Kidney (tissue), 14 donors: ENCODE measurements around the gene FARP1. TPM values are rescaled to one million over a fixed set of nuclear protein-coding genes. Genes with fewer than 3 reads are reported as not detected.

Source experiments
- DNase-seq, 5 donors: peaks; one replicate each; pipeline ENCODE4 v3.0.0-alpha.2; 2013 to 2020
- FAIRE-seq: peaks from 2 replicates; lab custom pipeline; 2012; peaks lifted over from hg19 to GRCh38; lab: Jason Lieb, UNC
- H3K27ac ChIP-seq, 2 donors: one replicate each; pipeline ENCODE4 v1.7.0; 2013; ENCODE audit warnings: low read depth in 2 of 2, low read length in 2 of 2, inconsistent platforms in 1 of 2
- H3K27me3 ChIP-seq: one replicate; pipeline ENCODE4 v1.7.1; 2013; ENCODE audit warnings: low read length, inconsistent platforms; ENCODE audit not compliant: control insufficient read depth, insufficient read depth
- H3K36me3 ChIP-seq, 3 donors: one replicate each; pipeline versions ENCODE4 v1.7.0 to v1.7.1; 2013; ENCODE audit warnings: low read length in 3 of 3, control low read depth in 1 of 3, inconsistent platforms in 1 of 3; ENCODE audit not compliant: insufficient read depth in 3 of 3, control insufficient read depth in 2 of 3
- H3K4me1 ChIP-seq, 3 donors: one replicate each; pipeline versions ENCODE4 v1.7.0 to v1.7.1; 2013; ENCODE audit warnings: low read length in 3 of 3, inconsistent platforms in 1 of 3, low read depth in 1 of 3; ENCODE audit not compliant: control insufficient read depth in 2 of 3, insufficient read depth in 2 of 3
- H3K4me3 ChIP-seq, 3 donors: one replicate each; pipeline versions ENCODE4 v1.7.0 to v1.8.1; 2013; ENCODE audit warnings: low read length in 3 of 3, control low read depth in 1 of 3, inconsistent platforms in 1 of 3
- H3K9ac ChIP-seq, 3 donors: one replicate each; pipeline versions ENCODE4 v1.7.0 to v1.7.1; 2013; ENCODE audit warnings: low read length in 3 of 3, control low read depth in 1 of 3, inconsistent platforms in 1 of 3
- H3K9me3 ChIP-seq, 3 donors: one replicate each; pipeline versions ENCODE4 v1.7.0 to v1.7.1; 2013; ENCODE audit warnings: low read length in 3 of 3, control low read depth in 1 of 3, inconsistent platforms in 1 of 3; ENCODE audit not compliant: control insufficient read depth in 2 of 3, insufficient read depth in 1 of 3
- intact Hi-C: fragments of 100-400 bp; cut with DNase I; formaldehyde crosslinking; loops from one replicate; pipeline ENCODE4 v1.11.1; 2022
- polyA plus RNA-seq: library from polyadenylated mRNA; stranded (reverse); fragments of 350-450 nt; fragmentation: Illumina TruSeq; extraction: RNeasy Lipid Tissue Mini Kit (QIAGEN cat#74804); gene quantifications from one replicate; pipeline ENCODE4 v1.2.3, GENCODE V29; 2014; ENCODE audit warnings: low read depth, low replicate concordance; ENCODE audit not compliant: insufficient read depth
- total RNA-seq: library from RNA; stranded (reverse); fragmentation: NEBNext Ultra II Directional; extraction: Animal tissue kit (Norgen Biotek cat#: 25700); gene quantifications from one replicate; pipeline ENCODE4 v1.2.1, GENCODE V29; 2021
- TF ChIP-seq, protein P1 (sequence below): IDR thresholded peaks from 3 replicates; pipeline ENCODE4 v1.5.1; 2012; ENCODE audit warnings: mild to moderate bottlenecking, moderate library complexity, borderline replicate concordance; ENCODE audit not compliant: insufficient read depth; ENCODE audit errors: extremely low read depth
- donor health status: control.
- donor health status: control.
- donor health status: control.
- donor health status: control.
- donor health status: control.
- donor health status: DM: yes; HTN: yes; CAD: no.
- donor health status: Normal renal cell carcinoma (clear cell type).

FARP1 gene
- total and polyA plus RNA-seq, 2 donors from 2014 or later = 123 to 229 TPM

DNA sequence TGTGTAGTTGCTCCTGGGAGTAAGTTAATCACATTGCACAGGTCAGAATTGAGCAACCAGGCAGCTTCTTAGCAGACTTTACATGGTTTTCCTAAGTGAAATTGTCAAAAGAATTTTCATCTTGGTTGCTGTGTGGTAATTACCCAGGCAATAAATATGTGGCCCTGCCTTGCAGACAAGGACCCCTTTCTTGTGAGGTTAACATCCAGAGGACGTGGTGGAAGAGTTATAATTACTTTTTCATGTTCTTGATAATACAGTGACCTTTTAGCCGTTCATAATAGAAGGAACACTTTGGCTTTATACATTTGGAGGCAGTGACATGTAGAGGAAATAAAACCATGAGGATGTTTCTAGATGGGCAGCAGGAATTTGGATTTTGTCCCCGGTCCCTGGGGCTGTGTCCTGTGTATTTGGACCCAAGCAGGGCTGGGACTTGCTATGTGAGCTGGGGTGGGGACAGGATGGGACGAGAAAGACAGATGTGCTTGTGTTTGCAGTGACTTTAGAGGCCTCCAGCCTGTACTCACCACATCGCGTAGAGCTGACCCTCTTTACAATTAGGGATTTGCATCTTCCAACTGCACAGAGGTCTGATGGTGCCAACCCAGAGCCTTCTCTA is 277.8 kb downstream of the FARP1 start:
- no peak overlapping the region for H3K27ac ChIP-seq
- FAIRE-seq = no peak

DNA sequence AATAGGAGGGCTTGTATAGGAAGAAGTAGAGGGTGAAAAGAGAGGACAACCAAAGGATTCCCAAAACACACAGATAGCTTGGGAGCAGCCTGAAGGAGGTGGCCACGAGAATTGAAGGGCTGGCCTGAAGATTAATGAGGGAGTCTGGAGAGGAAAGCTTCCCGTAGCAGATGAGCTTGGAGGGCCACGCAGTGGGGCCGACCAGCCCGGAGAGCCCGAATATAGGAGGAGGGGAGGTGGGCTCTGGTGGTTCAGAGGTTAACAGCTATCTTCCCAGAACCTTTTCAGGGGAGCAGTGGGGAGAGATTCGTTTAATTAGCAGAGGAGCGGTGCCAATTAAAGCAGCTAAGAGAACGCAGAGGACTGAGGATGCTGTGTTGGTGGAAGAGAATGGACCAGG is 279.2 kb downstream of the FARP1 start:
- intact Hi-C loops = no loop called here
- Histone ChIP-seq H3K27ac (no peak overlapping the region), H3K4me1 (peaks cover 0 to 3% (median 0%) of the 10 kb centered on the region in 3 donors), H3K9ac (no peak overlapping the region), H3K4me3 (no peak overlapping the region), H3K36me3 (peaks cover 9 to 56% (median 24%) of the 10 kb centered on the region in 3 donors), H3K9me3 (no peaks in the 10 kb centered on the region), H3K27me3 (no peaks in the 10 kb centered on the region)
- TF ChIP-seq, protein P1, sequence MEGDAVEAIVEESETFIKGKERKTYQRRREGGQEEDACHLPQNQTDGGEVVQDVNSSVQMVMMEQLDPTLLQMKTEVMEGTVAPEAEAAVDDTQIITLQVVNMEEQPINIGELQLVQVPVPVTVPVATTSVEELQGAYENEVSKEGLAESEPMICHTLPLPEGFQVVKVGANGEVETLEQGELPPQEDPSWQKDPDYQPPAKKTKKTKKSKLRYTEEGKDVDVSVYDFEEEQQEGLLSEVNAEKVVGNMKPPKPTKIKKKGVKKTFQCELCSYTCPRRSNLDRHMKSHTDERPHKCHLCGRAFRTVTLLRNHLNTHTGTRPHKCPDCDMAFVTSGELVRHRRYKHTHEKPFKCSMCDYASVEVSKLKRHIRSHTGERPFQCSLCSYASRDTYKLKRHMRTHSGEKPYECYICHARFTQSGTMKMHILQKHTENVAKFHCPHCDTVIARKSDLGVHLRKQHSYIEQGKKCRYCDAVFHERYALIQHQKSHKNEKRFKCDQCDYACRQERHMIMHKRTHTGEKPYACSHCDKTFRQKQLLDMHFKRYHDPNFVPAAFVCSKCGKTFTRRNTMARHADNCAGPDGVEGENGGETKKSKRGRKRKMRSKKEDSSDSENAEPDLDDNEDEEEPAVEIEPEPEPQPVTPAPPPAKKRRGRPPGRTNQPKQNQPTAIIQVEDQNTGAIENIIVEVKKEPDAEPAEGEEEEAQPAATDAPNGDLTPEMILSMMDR = no peak
- DNase-seq (no peak), FAIRE-seq (no peak)

More for the DNA sequence above, 277.8 kb downstream of the FARP1 start:
- peaks cover 0 to 7% (median 6%) of the 10 kb centered on the region in 3 donors for H3K4me1 ChIP-seq
- TF ChIP-seq, protein P1 = no peak
- DNase-seq = no peak
- no peaks in the 10 kb centered on the region for H3K9me3 ChIP-seq
- H3K36me3 ChIP-seq = peaks cover 7 to 49% (median 25%) of the 10 kb centered on the region in 3 donors
- no peaks in the 10 kb centered on the region for H3K27me3 ChIP-seq
- intact Hi-C loops = no loop called here
- H3K9ac ChIP-seq = no peak overlapping the region
- no peak overlapping the region for H3K4me3 ChIP-seq

DNA sequence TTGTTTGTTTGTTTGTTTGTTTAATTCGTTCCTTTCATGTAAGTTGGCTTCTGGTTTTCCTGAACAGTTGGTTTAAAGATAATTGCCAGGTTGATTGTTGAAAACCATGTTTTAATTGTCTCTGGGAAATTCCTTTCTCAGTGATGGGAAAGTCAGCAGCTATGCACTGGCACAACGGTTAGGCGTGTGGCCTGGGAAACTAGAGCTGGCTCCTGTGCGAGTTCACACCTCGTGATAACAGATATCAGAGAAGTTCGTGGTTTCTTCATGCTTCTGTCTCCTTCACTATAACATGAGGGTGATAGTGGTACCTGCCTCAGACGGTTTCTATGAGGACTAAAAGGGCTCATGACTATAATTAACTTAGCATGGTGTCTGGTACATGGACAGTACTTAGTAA is 280.5 kb downstream of the FARP1 start:
- Histone ChIP-seq H3K9ac (no peak overlapping the region), H3K27me3 (no peaks in the 10 kb centered on the region), H3K27ac (no peak overlapping the region), H3K9me3 (no peaks in the 10 kb centered on the region), H3K4me3 (no peak overlapping the region), H3K36me3 (peaks cover 9 to 70% (median 28%) of the 10 kb centered on the region in 3 donors), H3K4me1 (no peaks in the 10 kb centered on the region)
- intact Hi-C loops = no loop called here
- no peak for DNase-seq
- no peak for FAIRE-seq
- TF ChIP-seq, protein P1 = no peak
